Retinal pigment epithelial cell (primary cell): ENCODE data around the gene AHCYL1.
"Not testable (repeated sequence)": the region's sequence is repeated elsewhere in the genome, so short reads cannot be mapped to it uniquely, and the experiment has no call there.

Experiments
- DNase-seq: peaks from one replicate; pipeline ENCODE4 v3.0.0-alpha.2; 2010; ENCODE audit warnings: low read depth
- H3K4me3 ChIP-seq: 2 replicates; pipeline ENCODE4 v1.5.1; 2011; ENCODE audit warnings: mild to moderate bottlenecking, low read length, control low read depth, moderate library complexity
- CTCF ChIP-seq: conservative IDR thresholded peaks from 2 replicates; pipeline ENCODE4 v1.5.1; 2011; ENCODE audit warnings: low read depth, low read length, control low read depth, inconsistent platforms

AHCYL1 gene

GRCh38 chr1:110018396-110018795, 33.8 kb downstream of the AHCYL1 start:
- H3K4me3 ChIP-seq, result no peak overlapping the region
- no peak for TF ChIP-seq CTCF
- no peak for DNase-seq

GRCh38 chr1:110019770-110020169, 35.2 kb downstream of the AHCYL1 start:
- no peak for TF ChIP-seq CTCF
- DNase-seq, result no peak
- H3K4me3 ChIP-seq, result no peak overlapping the region

- TF ChIP-seq CTCF, result no peak
- DNase-seq, result no peak
- H3K4me3 ChIP-seq, result no peak overlapping the region
These were observed 36.7 kb downstream of the AHCYL1 start for GRCh38 chr1:110021285-110021684.

GRCh38 chr1:110024613-110025012, 40.0 kb downstream of the AHCYL1 start:
- H3K4me3 ChIP-seq, result no peak overlapping the region
- no peak for DNase-seq
- TF ChIP-seq CTCF, result no peak

GRCh38 chr1:110030687-110031086, 46.1 kb downstream of the AHCYL1 start:
- not testable (repeated sequence) for H3K4me3 ChIP-seq

GRCh38 chr1:110032327-110032726, 47.8 kb downstream of the AHCYL1 start:
- TF ChIP-seq CTCF, result no peak
- H3K4me3 ChIP-seq, result no peak overlapping the region
- no peak for DNase-seq

More at GRCh38 chr1:110030687-110031086, 46.1 kb downstream of the AHCYL1 start:
- DNase-seq, result not testable (repeated sequence)

GRCh38 chr1:110033421-110033820, 48.9 kb downstream of the AHCYL1 start:
- no peak for TF ChIP-seq CTCF
- no peak for DNase-seq
- H3K4me3 ChIP-seq, result no peak overlapping the region

GRCh38 chr1:110034040-110034450, 49.5 kb downstream of the AHCYL1 start:
- DNase-seq, result no peak
- TF ChIP-seq CTCF, result no peak
- peak overlapping the region; percentile 77 for H3K4me3 ChIP-seq
